ENCODE data around the gene KCNK3. TPM values are rescaled to one million over a fixed set of nuclear protein-coding genes. Genes with fewer than 3 reads are reported as not detected.
A peak's percentile ranks its signal among the peaks of the same experiment; 100 is the strongest.

The KCNK3 gene
- total and polyA plus RNA-seq, 9 donors = 0.76 to 78.2 (median 2.1) TPM

- 87 to 92% (median 90%) methylated on average over 3 of the region's 3 CpGs for WGBS, 3 donors
- no peak for TF ChIP-seq POLR2A (IDR thresholded peaks at IDR 0.05)
- no peak for TF ChIP-seq CTCF (IDR thresholded peaks at IDR 0.05)
- TF ChIP-seq EP300 (IDR thresholded peaks at IDR 0.05) = no peak
- intact Hi-C loops (cut with DNase I) = no loop called here
- DNase-seq = no peak
- Histone ChIP-seq H3K4me1 (ENCODE audit: insufficient read depth) (peaks cover 4% of the 10 kb centered on the region), H3K4me3 (no peak overlapping the region), H3K9me3 (no peaks in the 10 kb centered on the region), H3K36me3 (no peaks in the 10 kb centered on the region), H3K27ac (no peak overlapping the region), H3K27me3 (no peaks in the 10 kb centered on the region)
These were observed 39.9 kb downstream of the KCNK3 start for GRCh38 chr2:26732446-26732845.

- DNase-seq = no peak
- Histone ChIP-seq H3K27ac (no peak overlapping the region), H3K4me3 (no peak overlapping the region), H3K9me3 (no peaks in the 10 kb centered on the region), H3K4me1 (ENCODE audit: insufficient read depth) (peaks cover 4% of the 10 kb centered on the region), H3K36me3 (no peaks in the 10 kb centered on the region), H3K27me3 (no peaks in the 10 kb centered on the region)
- 86 to 88% (median 86%) methylated on average over 9 of the region's 9 CpGs for WGBS, 3 donors
- intact Hi-C loops (cut with DNase I) = no loop called here
- TF ChIP-seq EP300 (IDR thresholded peaks at IDR 0.05) (no peak), POLR2A (IDR thresholded peaks at IDR 0.05) (no peak), CTCF (IDR thresholded peaks at IDR 0.05) (no peak)
These were observed 40.9 kb downstream of the KCNK3 start for GRCh38 chr2:26733413-26733812.

- H3K27ac ChIP-seq = no peak overlapping the region
These were observed 42.6 kb downstream of the KCNK3 start for GRCh38 chr2:26735097-26735496.

GRCh38 chr2:26735883-26736588 is 43.5 kb downstream of the KCNK3 start:
- no peaks in the 10 kb centered on the region for H3K36me3 ChIP-seq
- H3K9me3 ChIP-seq = no peaks in the 10 kb centered on the region
- H3K27me3 ChIP-seq = no peaks in the 10 kb centered on the region
- no peak for TF ChIP-seq POLR2A (IDR thresholded peaks at IDR 0.05)
- no peak for TF ChIP-seq EP300 (IDR thresholded peaks at IDR 0.05)
- TF ChIP-seq CTCF (IDR thresholded peaks at IDR 0.05) = no peak
- no peak overlapping the region for H3K4me3 ChIP-seq
- WGBS, 3 donors = 54 to 75% (median 62%) methylated on average over 8 of the region's 8 CpGs
- DNase-seq = no peak
- H3K4me1 ChIP-seq (ENCODE audit: insufficient read depth) = peaks cover 4% of the 10 kb centered on the region
- no peak overlapping the region for H3K27ac ChIP-seq
- intact Hi-C loops (cut with DNase I) = loop anchor here in 1 of 4 donors (2.0 kb wide), 1 partner anchor 123 kb away; no protein-coding TSS in a partner anchor

More at GRCh38 chr2:26735097-26735496, 42.6 kb downstream of the KCNK3 start:
- no peak overlapping the region for H3K4me3 ChIP-seq
- 18 to 32% (median 30%) methylated on average over 5 of the region's 5 CpGs for WGBS, 3 donors
- no peaks in the 10 kb centered on the region for H3K36me3 ChIP-seq
- no peaks in the 10 kb centered on the region for H3K9me3 ChIP-seq
- H3K4me1 ChIP-seq (ENCODE audit: insufficient read depth) = peaks cover 4% of the 10 kb centered on the region
- no peaks in the 10 kb centered on the region for H3K27me3 ChIP-seq
- TF ChIP-seq POLR2A (IDR thresholded peaks at IDR 0.05) (no peak), CTCF (IDR thresholded peaks at IDR 0.05) (no peak), EP300 (IDR thresholded peaks at IDR 0.05) (no peak)
- intact Hi-C loops (cut with DNase I) = no loop called here
- peak in 1 of 5 donors; percentile 40 for DNase-seq

Measured in ovary (tissue), 9 donors.